NB4 (cell line): ENCODE results near the gene CCN6.

ENCODE experiments used
- DNase-seq: peaks from one replicate; pipeline ENCODE4 v3.0.0; 2010; ENCODE audit warnings: low read depth
- H3K4me3 ChIP-seq: one replicate; pipeline ENCODE4 v1.5.1; 2011; ENCODE audit warnings: mild to moderate bottlenecking, low read depth, low read length, moderate library complexity
- CTCF ChIP-seq: IDR thresholded peaks from one replicate; pipeline ENCODE4 v1.5.1; 2012; ENCODE audit warnings: low read depth, low read length
- MAX ChIP-seq: IDR thresholded peaks from 2 replicates; pipeline ENCODE4 v1.6.1; 2011; ENCODE audit warnings: low read depth, low read length
- MYC ChIP-seq: IDR thresholded peaks from 2 replicates; pipeline ENCODE4 v1.6.1; 2011; ENCODE audit warnings: low read depth, low read length
- POLR2A ChIP-seq: IDR thresholded peaks from 2 replicates; pipeline ENCODE4 v1.6.1; 2011; ENCODE audit warnings: mild to moderate bottlenecking; ENCODE audit not compliant: insufficient read length; ENCODE audit errors: extremely low read depth

CCN6 gene

GRCh38 chr6:112030961-112031660 lies 22.8 kb upstream of the CCN6 start:
- TF ChIP-seq CTCF, result no peak
- TF ChIP-seq POLR2A, result no peak
- no peak for TF ChIP-seq MAX
- TF ChIP-seq MYC, result no peak
- H3K4me3 ChIP-seq, result no peak overlapping the region
- DNase-seq, result no peak

GRCh38 chr6:112031960-112032359 lies 21.9 kb upstream of the CCN6 start:
- no peak for DNase-seq
- TF ChIP-seq MAX (no peak), POLR2A (no peak), CTCF (no peak), MYC (no peak)
- H3K4me3 ChIP-seq, result no peak overlapping the region

GRCh38 chr6:112032728-112033127 lies 21.2 kb upstream of the CCN6 start:
- no peak overlapping the region for H3K4me3 ChIP-seq
- no peak for TF ChIP-seq MYC
- TF ChIP-seq CTCF, result no peak
- no peak for TF ChIP-seq POLR2A
- TF ChIP-seq MAX, result no peak
- DNase-seq, result no peak

GRCh38 chr6:112033791-112034615 lies 19.9 kb upstream of the CCN6 start:
- no peak for DNase-seq
- no peak for TF ChIP-seq MAX
- no peak for TF ChIP-seq CTCF
- TF ChIP-seq MYC, result no peak
- TF ChIP-seq POLR2A, result no peak

GRCh38 chr6:112034616-112034995 lies 19.3 kb upstream of the CCN6 start:
- DNase-seq, result no peak
- H3K4me3 ChIP-seq, result no peak overlapping the region
- no peak for TF ChIP-seq MYC

More at GRCh38 chr6:112033791-112034615, 19.9 kb upstream of the CCN6 start:
- H3K4me3 ChIP-seq, result no peak overlapping the region

- H3K4me3 ChIP-seq, result no peak overlapping the region
- no peak for DNase-seq
- TF ChIP-seq POLR2A (no peak), MYC (no peak), MAX (no peak), CTCF (no peak)
These were observed 17.7 kb upstream of the CCN6 start for GRCh38 chr6:112036088-112036637.
